Loucy (cell line): ENCODE data around the gene KRTAP12-3.
"Not testable (repeated sequence)": the region's sequence is repeated elsewhere in the genome, so short reads cannot be mapped to it uniquely, and the experiment has no call there.

Experiments
- H2AFZ ChIP-seq: fragments of 200-600 bp; sonication (generic); 2 replicates; pipeline ENCODE4 v1.6.0; 2016; ENCODE audit warnings: antibody characterized with exemption, mild to moderate bottlenecking, low read length, moderate library complexity
- H3F3A ChIP-seq: fragments of 200-600 bp; 2 replicates; pipeline ENCODE4 v1.6.0; 2016; ENCODE audit warnings: antibody characterized with exemption, low read depth, mild to moderate bottlenecking
- H3K27me3 ChIP-seq: fragments of 200-600 bp; sonication (generic); 2 replicates; pipeline ENCODE4 v1.6.1; 2014; ENCODE audit warnings: low read length, mild to moderate bottlenecking; ENCODE audit not compliant: insufficient read depth, poor library complexity, severe bottlenecking
- H3K36me3 ChIP-seq: fragments of 200-600 bp; sonication (generic); 2 replicates; pipeline ENCODE4 v1.6.1; 2016; ENCODE audit warnings: low read length; ENCODE audit not compliant: insufficient read depth
- H3K4me1 ChIP-seq: fragments of 200-600 bp; sonication (generic); 2 replicates; pipeline ENCODE4 v1.5.1; 2014; ENCODE audit warnings: low read length, mild to moderate bottlenecking; ENCODE audit not compliant: insufficient read depth, poor library complexity, severe bottlenecking
- H3K4me2 ChIP-seq: fragments of 200-600 bp; sonication (generic); 2 replicates; pipeline ENCODE4 v1.6.0; 2014; ENCODE audit warnings: antibody characterized with exemption, low read length, low read depth, mild to moderate bottlenecking; ENCODE audit not compliant: poor library complexity, severe bottlenecking
- H3K4me3 ChIP-seq: fragments of 200-600 bp; sonication (generic); 2 replicates; pipeline ENCODE4 v1.5.1; 2014; ENCODE audit warnings: low read length, mild to moderate bottlenecking, mixed read lengths; ENCODE audit not compliant: poor library complexity, severe bottlenecking
- H3K79me2 ChIP-seq: fragments of 200-600 bp; sonication (generic); 2 replicates; pipeline ENCODE4 v1.6.1; 2014; ENCODE audit warnings: low read length; ENCODE audit not compliant: insufficient read depth
- H3K9ac ChIP-seq: fragments of 200-600 bp; sonication (generic); 2 replicates; pipeline ENCODE4 v1.6.0; 2014; ENCODE audit warnings: mild to moderate bottlenecking, low read depth, low read length, moderate library complexity; ENCODE audit not compliant: poor library complexity, severe bottlenecking
- H3K9me2 ChIP-seq: fragments of 200-600 bp; sonication (generic); replicated peaks from 2 replicates; pipeline ENCODE4 v1.6.1; 2016; ENCODE audit warnings: low read depth, low read length, mixed read lengths
- H3K9me3 ChIP-seq: fragments of 200-600 bp; sonication (generic); 2 replicates; pipeline ENCODE4 v1.6.1; 2014; ENCODE audit warnings: mild to moderate bottlenecking, antibody characterized with exemption, low read length, low read depth; ENCODE audit not compliant: insufficient read depth
- H4K20me1 ChIP-seq: fragments of 200-600 bp; sonication (generic); 2 replicates; pipeline ENCODE4 v1.6.0; 2014; ENCODE audit warnings: antibody characterized with exemption, low read length, mild to moderate bottlenecking; ENCODE audit not compliant: insufficient read depth, poor library complexity, severe bottlenecking
- CTCF ChIP-seq: fragments of 200-600 bp; sonication (generic); conservative IDR thresholded peaks from 2 replicates; pipeline ENCODE4 v1.5.1; 2014; ENCODE audit warnings: mild to moderate bottlenecking, antibody characterized with exemption, low read length
- EZH2phosphoT487 ChIP-seq: fragments of 200-600 bp; IDR thresholded peaks from 2 replicates; pipeline ENCODE4 v1.6.1; 2018; ENCODE audit warnings: antibody characterized with exemption, mild to moderate bottlenecking, moderate library complexity, borderline replicate concordance

KRTAP12-3 gene

GRCh38 chr21:44626262-44626661 lies 31.5 kb upstream of the KRTAP12-3 start:
- TF ChIP-seq CTCF = no peak
- TF ChIP-seq EZH2phosphoT487 = no peak
- Histone ChIP-seq H3K9me3 (peaks cover 19% of the 10 kb centered on the region; the same call in 1 of the 2 replicates), H3K4me3 (no peak overlapping the region), H3K36me3 (no peaks in the 10 kb centered on the region), H3F3A (no peaks in the 10 kb centered on the region), H3K4me1 (no peaks in the 10 kb centered on the region), H3K27me3 (no peaks in the 10 kb centered on the region), H2AFZ (no peak overlapping the region), H4K20me1 (no peaks in the 10 kb centered on the region), H3K9me2 (no peaks in the 10 kb centered on the region), H3K9ac (no peak overlapping the region), H3K79me2 (no peaks in the 10 kb centered on the region), H3K4me2 (no peak overlapping the region)

DNA sequence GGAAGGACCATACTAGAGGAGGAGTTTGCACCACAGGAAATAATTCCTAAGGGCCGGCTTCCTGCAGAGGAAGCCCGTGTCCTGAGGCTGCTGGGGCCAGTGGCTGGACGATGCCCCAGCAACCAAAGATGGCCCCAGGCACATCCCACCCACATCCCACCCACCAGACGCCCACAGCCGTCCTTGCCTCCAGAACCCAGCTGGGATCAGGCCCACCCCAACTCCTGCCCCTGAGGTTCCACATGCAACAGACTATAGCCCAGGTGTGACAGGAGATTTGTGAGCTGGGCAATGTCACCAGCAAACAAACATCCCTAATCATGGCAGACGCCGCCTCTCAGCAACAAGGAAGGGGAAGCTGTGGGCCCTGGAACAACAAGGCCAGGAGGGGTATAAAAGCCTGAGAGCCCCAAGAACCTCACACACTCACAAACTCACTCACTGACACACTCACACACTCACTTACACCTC lies 31.0 kb upstream of the KRTAP12-3 start, which contains the start of gene KRTAP10-9:
TSS of gene KRTAP10-9 (plus strand) at position 421 of the 471 bp plus-strand sequence. CDS start 79 bp downstream, outside the sequence.
- H3K4me3 ChIP-seq = no peak within 1 kb of the TSS
- H3K4me2 ChIP-seq = no peak within 1 kb of the TSS
- no peaks in the 10 kb centered on the region for H3K79me2 ChIP-seq
- no peaks in the 10 kb centered on the region for H4K20me1 ChIP-seq
- peaks cover 19% of the 10 kb centered on the region; the same call in 1 of the 2 replicates for H3K9me3 ChIP-seq
- no peaks in the 10 kb centered on the region for H3K27me3 ChIP-seq
- H3K9me2 ChIP-seq = no peaks in the 10 kb centered on the region
- H3K9ac ChIP-seq = no peak within 1 kb of the TSS
- no peaks in the 10 kb centered on the region for H3F3A ChIP-seq
- H3K4me1 ChIP-seq = no peaks in the 10 kb centered on the region
- TF ChIP-seq CTCF = no peak
- no peak for TF ChIP-seq EZH2phosphoT487
- H2AFZ ChIP-seq = no peak within 1 kb of the TSS
- no peaks in the 10 kb centered on the region for H3K36me3 ChIP-seq

DNA sequence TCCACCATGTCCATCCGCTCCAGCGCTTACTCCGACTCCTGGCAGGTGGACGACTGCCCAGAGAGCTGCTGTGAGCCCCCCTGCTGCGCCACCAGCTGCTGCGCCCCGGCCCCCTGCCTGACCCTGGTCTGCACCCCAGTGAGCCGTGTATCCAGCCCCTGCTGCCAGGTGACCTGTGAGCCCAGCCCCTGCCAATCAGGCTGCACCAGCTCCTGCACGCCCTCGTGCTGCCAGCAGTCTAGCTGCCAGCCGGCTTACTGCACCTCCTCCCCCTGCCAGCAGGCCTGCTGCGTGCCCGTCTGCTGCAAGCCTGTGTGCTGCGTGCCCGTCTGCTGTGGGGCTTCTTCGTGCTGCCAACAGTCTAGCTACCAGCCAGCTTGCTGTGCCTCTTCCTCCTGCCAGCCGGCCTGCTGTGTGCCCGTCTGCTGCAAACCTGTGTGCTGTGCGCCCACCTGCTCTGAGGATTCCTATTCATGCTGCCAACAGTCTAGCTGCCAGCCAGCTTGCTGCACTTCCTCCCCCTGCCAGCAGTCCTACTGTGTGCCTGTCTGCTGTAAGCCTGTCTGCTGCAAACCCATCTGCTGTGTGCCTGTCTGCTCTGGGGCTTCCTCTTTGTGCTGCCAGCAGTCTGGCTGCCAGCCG lies 30.4 kb upstream of the KRTAP12-3 start:
- H3K9me2 ChIP-seq, H3K79me2 ChIP-seq, H3K4me1 ChIP-seq, H2AFZ ChIP-seq, H3K4me2 ChIP-seq, H3K4me3 ChIP-seq, H3K36me3 ChIP-seq, H3K9ac ChIP-seq, H3F3A ChIP-seq, H4K20me1 ChIP-seq, H3K27me3 ChIP-seq: not testable (repeated sequence)
- H3K9me3 ChIP-seq = peaks cover 21% of the 10 kb centered on the region; the same call in 1 of the 2 replicates

- not testable (repeated sequence) for H3K4me1 ChIP-seq, H3K79me2 ChIP-seq, H3K36me3 ChIP-seq, H3F3A ChIP-seq, H2AFZ ChIP-seq, H3K9me2 ChIP-seq, H3K4me2 ChIP-seq, H3K4me3 ChIP-seq, H3K27me3 ChIP-seq, H3K9ac ChIP-seq, H4K20me1 ChIP-seq
- peaks cover 22% of the 10 kb centered on the region; the same call in 1 of the 2 replicates for H3K9me3 ChIP-seq
These were observed 29.9 kb upstream of the KRTAP12-3 start for GRCh38 chr21:44627831-44628233.
